HepG2 (cell line): ENCODE data around the gene ZMIZ2. TPM values are rescaled to one million over a fixed set of nuclear protein-coding genes. Genes with fewer than 3 reads are reported as not detected.

ENCODE experiments used
- CTCF ChIP-seq: sonication (generic); formaldehyde crosslinking; IDR thresholded peaks from 2 replicates; pipeline ENCODE4 v1.5.0; 2020; ENCODE audit warnings: mild to moderate bottlenecking, missing genetic modification reagents, moderate library complexity
- GTF3A ChIP-seq: sonication (generic); formaldehyde crosslinking; conservative IDR thresholded peaks from 2 replicates; pipeline ENCODE4 v1.4.0; 2020; ENCODE audit warnings: mild to moderate bottlenecking, missing genetic modification reagents
- MAZ ChIP-seq, 2 experiments: sonication (generic) in 1 of 2; formaldehyde crosslinking in 1 of 2; IDR thresholded peaks; 2 replicates each; pipeline versions ENCODE4 v1.5.0 to v1.6.1; 2012 to 2020; ENCODE audit warnings: low read depth in 2 of 2, mild to moderate bottlenecking in 2 of 2, borderline replicate concordance in 1 of 2, improper control_type of control experiment in 1 of 2, low read length in 1 of 2, missing genetic modification reagents in 1 of 2, moderate library complexity in 1 of 2
- MTF1 ChIP-seq: sonication (generic); formaldehyde crosslinking; IDR thresholded peaks from 2 replicates; pipeline ENCODE4 v1.5.0; 2020; ENCODE audit warnings: missing genetic modification reagents
- NAIF1 ChIP-seq: sonication (generic); formaldehyde crosslinking; IDR thresholded peaks from 2 replicates; pipeline ENCODE4 v1.5.0; 2020; ENCODE audit warnings: mild to moderate bottlenecking, missing genetic modification reagents, borderline replicate concordance
- PREB ChIP-seq: sonication (generic); formaldehyde crosslinking; IDR thresholded peaks from 2 replicates; pipeline ENCODE4 v1.4.0; 2020; ENCODE audit warnings: missing genetic modification reagents
- RFX1 ChIP-seq: fragments of 450-650 bp; IDR thresholded peaks from 2 replicates; pipeline ENCODE4 v1.6.1; 2017
- RFXAP ChIP-seq: sonication (generic); formaldehyde crosslinking; IDR thresholded peaks from 2 replicates; pipeline ENCODE4 v1.4.0; 2020; ENCODE audit warnings: missing genetic modification reagents, borderline replicate concordance
- SAFB2 ChIP-seq: sonication (generic); formaldehyde crosslinking; IDR thresholded peaks from 2 replicates; pipeline ENCODE4 v1.5.1; 2020; ENCODE audit warnings: missing genetic modification reagents, low read depth, mild to moderate bottlenecking, borderline replicate concordance
- SMC3 ChIP-seq: IDR thresholded peaks from 2 replicates; pipeline ENCODE4 v1.6.1; 2011; ENCODE audit warnings: low read length, improper control_type of control experiment
- TGIF2 ChIP-seq: IDR thresholded peaks from 2 replicates; pipeline ENCODE4 v1.6.1; 2016; ENCODE audit warnings: control low read depth, missing compliant biosample characterization
- XBP1 ChIP-seq: sonication (generic); formaldehyde crosslinking; IDR thresholded peaks from 2 replicates; pipeline ENCODE4 v1.5.0; 2020; ENCODE audit warnings: missing genetic modification reagents
- ZBED4 ChIP-seq: sonication (generic); formaldehyde crosslinking; IDR thresholded peaks from 2 replicates; pipeline ENCODE4 v1.4.0; 2020; ENCODE audit warnings: missing genetic modification reagents, borderline replicate concordance
- ZNF326 ChIP-seq: sonication (generic); formaldehyde crosslinking; IDR thresholded peaks from 2 replicates; pipeline ENCODE4 v1.4.0; 2020; ENCODE audit warnings: missing genetic modification reagents, borderline replicate concordance
- ZNF33B ChIP-seq: sonication (generic); formaldehyde crosslinking; IDR thresholded peaks from 2 replicates; pipeline ENCODE4 v1.5.1; 2020; ENCODE audit warnings: mild to moderate bottlenecking, missing genetic modification reagents
- ZNF496 ChIP-seq: sonication (generic); formaldehyde crosslinking; IDR thresholded peaks from 2 replicates; pipeline ENCODE4 v1.8.1; 2023; ENCODE audit warnings: mild to moderate bottlenecking, moderate library complexity, missing genetic modification reagents; ENCODE audit not compliant: insufficient replicate concordance
- ZNF678 ChIP-seq: sonication (generic); formaldehyde crosslinking; IDR thresholded peaks from 2 replicates; pipeline ENCODE4 v1.4.0; 2020; ENCODE audit warnings: mild to moderate bottlenecking, missing genetic modification reagents
- ZNF816 ChIP-seq: sonication (generic); formaldehyde crosslinking; IDR thresholded peaks from 2 replicates; pipeline ENCODE4 v1.8.0; 2022; ENCODE audit warnings: missing genetic modification reagents, mild to moderate bottlenecking, borderline replicate concordance
- polyA plus RNA-seq, 8 experiments: library from polyadenylated mRNA; depleted of rRNA in 3 of 8; stranded (reverse) in 7 of 8; unstranded in 1 of 8; fragments of >200 nt; fragmentation: Illumina TruSeq in 4 of 8; extraction: Trizol in 4 of 8; gene quantifications; 2 replicates each; pipeline versions ENCODE4 v1.2.1 to v1.2.3, GENCODE V29; 2011 to 2016; ENCODE audit warnings: low read depth in 4 of 8, missing spikeins in 1 of 8, mixed read lengths in 1 of 8; ENCODE audit not compliant: insufficient read depth in 1 of 8
- total RNA-seq, 5 experiments: library from RNA; depleted of rRNA; stranded (reverse); fragments of >200 nt; fragmentation: Illumina TruSeq; extraction: Trizol; gene quantifications; 2 replicates each; pipeline ENCODE4 v1.2.3, GENCODE V29; 2016; ENCODE audit warnings: low read depth in 1 of 5
- TF ChIP-seq, protein P1 (sequence below): sonication (generic); formaldehyde crosslinking; conservative IDR thresholded peaks from 2 replicates; pipeline ENCODE4 v1.5.0; 2020; ENCODE audit warnings: missing genetic modification reagents
- TF ChIP-seq, protein P2 (sequence below): sonication (generic); formaldehyde crosslinking; IDR thresholded peaks from 2 replicates; pipeline ENCODE4 v1.8.0; 2022; ENCODE audit warnings: missing genetic modification reagents, low read depth, mild to moderate bottlenecking, borderline replicate concordance

The ZMIZ2 gene
- total and polyA plus RNA-seq, 2 of the 13 experiments (the other 11 are each of a cell fraction or from before 2014, with no cell fraction given): 4.9 to 7.9 TPM

GRCh38 chr7:44808914-44809393 is 60.3 kb downstream of the ZMIZ2 start (continued):
- TF ChIP-seq GTF3A (no peak), SMC3 (peak; percentile 27; the same call in 1 of the 2 replicates), ZNF326 (CRISPR knock-in tag) (no peak), ZBED4 (CRISPR knock-in tag) (no peak), MTF1 (CRISPR knock-in tag) (no peak), SAFB2 (no peak), ZNF496 (CRISPR knock-in tag) (no peak), RFX1 (no peak), ZNF678 (CRISPR knock-in tag) (no peak), RFXAP (CRISPR knock-in tag) (no peak), PREB (CRISPR knock-in tag) (no peak), TGIF2 (CRISPR knock-in tag) (no peak), CTCF (CRISPR knock-in tag) (no peak), ZNF816 (CRISPR knock-in tag) (no peak), XBP1 (CRISPR knock-in tag) (no peak), NAIF1 (no peak), ZNF33B (CRISPR knock-in tag) (no peak), MAZ (IDR thresholded peaks at IDR 0.05; ENCODE audit: borderline replicate concordance, low read depth, low read length) (no peak), MAZ (CRISPR knock-in tag; IDR thresholded peaks at IDR 0.05; ENCODE audit: low read depth) (no peak)
- TF ChIP-seq, protein P1, sequence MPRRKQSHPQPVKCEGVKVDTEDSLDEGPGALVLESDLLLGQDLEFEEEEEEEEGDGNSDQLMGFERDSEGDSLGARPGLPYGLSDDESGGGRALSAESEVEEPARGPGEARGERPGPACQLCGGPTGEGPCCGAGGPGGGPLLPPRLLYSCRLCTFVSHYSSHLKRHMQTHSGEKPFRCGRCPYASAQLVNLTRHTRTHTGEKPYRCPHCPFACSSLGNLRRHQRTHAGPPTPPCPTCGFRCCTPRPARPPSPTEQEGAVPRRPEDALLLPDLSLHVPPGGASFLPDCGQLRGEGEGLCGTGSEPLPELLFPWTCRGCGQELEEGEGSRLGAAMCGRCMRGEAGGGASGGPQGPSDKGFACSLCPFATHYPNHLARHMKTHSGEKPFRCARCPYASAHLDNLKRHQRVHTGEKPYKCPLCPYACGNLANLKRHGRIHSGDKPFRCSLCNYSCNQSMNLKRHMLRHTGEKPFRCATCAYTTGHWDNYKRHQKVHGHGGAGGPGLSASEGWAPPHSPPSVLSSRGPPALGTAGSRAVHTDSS: no peak
- TF ChIP-seq, protein P2, sequence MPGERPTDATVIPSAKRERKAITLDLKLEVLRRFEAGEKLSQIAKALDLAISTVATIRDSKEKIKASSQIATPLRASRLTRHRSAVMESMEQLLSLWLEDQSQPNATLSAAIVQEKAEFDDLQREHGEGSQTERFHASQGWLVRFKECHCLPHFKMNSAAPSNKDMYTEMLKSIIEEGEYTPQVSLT (CRISPR knock-in tag): no peak
